T47D (cell line): ENCODE results near the gene MAGI2.

ENCODE experiments used
- DNase-seq, 2 experiments: peaks; one replicate each; pipeline versions ENCODE4 v3.0.0 to v3.0.0-alpha.2; 2011 to 2012; ENCODE audit warnings: low read depth in 1 of 2, low spot score in 1 of 2
- JUND ChIP-seq: IDR thresholded peaks from 2 replicates; pipeline ENCODE4 v1.6.1; 2012; ENCODE audit warnings: low read depth
- in situ Hi-C: cut with HindIII; loops from 2 replicates; pipeline ENCODE4 v1.10.0; 2016; ENCODE audit warnings: low sequenced_read_pairs, low pct_unique_long_range_greater_than_20kb

The MAGI2 gene

DNA sequence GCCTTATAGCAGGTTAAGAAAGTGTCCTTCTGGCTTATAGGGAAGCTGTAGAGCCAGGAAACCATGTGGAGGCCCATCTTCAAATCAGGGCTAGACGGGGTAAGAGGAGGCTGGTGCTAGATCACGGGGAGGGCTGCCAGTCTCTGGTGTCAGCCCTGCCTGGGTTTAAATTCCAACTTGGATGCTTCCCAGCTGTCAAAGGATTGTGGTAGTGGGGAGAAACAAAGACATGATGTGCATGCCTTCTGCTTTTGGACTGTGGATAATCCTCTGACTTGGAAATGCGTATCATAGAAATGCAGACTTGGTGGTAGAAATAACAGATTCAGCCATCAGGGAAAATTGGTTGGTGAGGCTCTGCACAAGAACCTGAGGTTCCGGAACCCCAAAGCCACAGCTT, 1329.3 kb downstream of the MAGI2 start:
- no peak for TF ChIP-seq JUND
- in situ Hi-C loops = no loop called here

DNA sequence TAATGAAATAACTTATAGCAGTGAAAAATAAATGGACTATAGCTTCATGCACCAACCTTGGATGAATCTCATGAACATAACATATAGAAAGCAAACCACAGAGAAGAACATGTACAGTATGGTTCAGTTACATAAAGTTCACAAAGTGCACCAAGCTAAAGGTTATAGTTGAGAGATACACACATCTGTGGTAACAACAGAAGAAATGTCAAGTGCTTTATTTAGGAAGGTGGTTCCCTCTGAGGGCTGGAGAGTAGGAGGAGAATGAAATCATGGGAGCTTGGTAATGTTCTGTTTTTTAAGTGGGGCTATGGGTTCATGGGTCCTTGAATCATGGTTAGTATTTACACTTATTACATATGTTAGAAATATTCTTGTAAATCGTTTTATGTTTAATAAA, 1331.6 kb downstream of the MAGI2 start:
- DNase-seq = no peak
- in situ Hi-C loops = no loop called here
- no peak for TF ChIP-seq JUND

More for the DNA sequence above, 1329.3 kb downstream of the MAGI2 start:
- no peak for DNase-seq

DNA sequence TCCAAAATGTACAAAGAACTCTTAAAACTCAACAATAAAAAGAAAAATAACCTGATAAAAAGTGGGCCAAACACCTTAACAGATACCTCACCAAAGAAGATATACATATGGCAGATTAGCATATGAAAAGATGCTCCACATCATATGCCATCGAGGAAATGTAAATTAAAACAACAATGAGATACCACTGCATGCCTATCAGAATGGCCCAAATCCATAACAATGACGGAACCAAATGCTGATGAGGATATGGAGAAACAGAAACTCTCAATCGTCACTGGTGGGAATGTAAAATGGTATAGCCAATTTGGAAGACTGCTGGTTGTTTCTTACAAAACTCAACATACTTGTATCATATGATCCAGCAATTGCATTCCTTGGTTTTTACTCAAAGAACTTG, 1335.0 kb downstream of the MAGI2 start:
- in situ Hi-C loops = no loop called here
- no peak for DNase-seq
- no peak for TF ChIP-seq JUND

DNA sequence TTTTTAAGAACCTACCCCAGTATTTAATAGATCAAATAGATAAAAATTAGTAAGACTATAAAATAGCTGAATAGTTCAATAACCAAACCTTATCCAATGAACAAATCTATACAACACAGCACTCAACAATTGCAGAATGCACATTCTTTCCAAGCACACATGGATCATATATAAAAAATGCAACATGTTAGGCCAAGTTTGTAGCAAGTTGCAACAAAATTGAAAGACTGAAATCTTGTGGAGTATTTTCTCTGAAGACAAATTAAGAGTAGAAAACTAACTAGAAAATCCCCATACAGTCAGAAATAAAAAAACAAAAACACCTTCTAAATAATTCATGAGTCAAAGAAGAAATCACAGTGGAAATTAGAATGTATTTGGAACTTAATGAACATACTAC, 1337.6 kb downstream of the MAGI2 start:
- no peak for TF ChIP-seq JUND
- DNase-seq = no peak
- in situ Hi-C loops = no loop called here

DNA sequence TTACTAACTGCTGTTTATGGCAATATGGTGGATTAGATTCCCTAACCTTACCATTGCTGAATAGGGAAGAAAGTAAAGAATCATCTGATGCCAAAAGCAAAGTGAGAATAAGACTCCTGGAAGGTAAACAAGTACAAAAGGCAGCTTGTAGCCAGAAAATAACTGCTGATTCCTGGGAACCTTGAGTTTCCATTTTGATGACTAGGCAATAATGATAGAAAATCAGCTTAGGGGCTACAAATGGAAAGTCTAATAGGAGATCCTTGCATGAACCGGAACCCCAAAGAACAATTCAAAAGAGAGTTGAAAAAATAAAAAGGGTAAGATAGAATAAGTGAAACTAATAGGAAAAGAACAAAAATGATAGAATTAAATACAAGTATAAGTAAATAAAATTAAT, 1338.5 kb downstream of the MAGI2 start:
- no peak for DNase-seq
- TF ChIP-seq JUND = no peak
- in situ Hi-C loops = no loop called here

DNA sequence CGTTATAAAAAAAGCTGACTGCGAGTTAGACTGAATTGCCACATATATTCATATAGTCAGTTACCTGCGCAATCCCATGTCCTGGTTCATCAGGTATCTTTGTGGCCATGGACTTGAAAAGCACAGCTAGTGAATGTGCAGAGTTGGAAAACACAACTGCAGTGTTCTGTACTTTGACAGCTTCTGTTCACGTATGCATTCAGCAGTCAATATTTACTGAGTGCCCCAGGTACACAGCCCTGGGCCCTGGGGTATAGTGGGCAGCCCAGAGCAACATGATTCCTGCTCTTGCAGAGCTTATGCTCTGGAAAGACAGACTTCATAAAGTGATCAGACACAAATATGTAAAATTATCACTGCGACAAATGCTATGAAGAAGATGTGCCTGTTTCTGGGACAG, 1341.0 kb downstream of the MAGI2 start:
- no peak for TF ChIP-seq JUND
- in situ Hi-C loops = no loop called here
- DNase-seq = no peak

DNA sequence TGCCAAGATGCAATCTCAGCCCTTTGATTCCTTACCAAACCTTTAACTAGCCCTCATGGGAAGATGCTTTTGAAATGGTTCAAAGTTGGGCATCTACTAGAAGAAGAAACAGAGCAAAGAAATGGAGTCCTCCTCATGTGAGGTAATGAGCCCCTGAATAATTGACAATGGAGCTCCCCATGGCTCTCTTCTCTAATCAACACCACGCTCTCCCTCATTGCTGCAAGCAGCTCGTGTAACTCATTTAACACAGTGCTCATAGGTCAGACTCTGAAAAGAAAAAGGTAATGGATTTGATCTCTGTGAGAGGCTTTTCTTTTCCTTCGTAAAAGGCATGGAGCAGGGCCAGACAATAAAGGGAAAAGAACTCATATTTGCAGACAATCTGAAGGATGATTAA, 1342.1 kb downstream of the MAGI2 start:
- TF ChIP-seq JUND = no peak
- DNase-seq = no peak
- in situ Hi-C loops = no loop called here

DNA sequence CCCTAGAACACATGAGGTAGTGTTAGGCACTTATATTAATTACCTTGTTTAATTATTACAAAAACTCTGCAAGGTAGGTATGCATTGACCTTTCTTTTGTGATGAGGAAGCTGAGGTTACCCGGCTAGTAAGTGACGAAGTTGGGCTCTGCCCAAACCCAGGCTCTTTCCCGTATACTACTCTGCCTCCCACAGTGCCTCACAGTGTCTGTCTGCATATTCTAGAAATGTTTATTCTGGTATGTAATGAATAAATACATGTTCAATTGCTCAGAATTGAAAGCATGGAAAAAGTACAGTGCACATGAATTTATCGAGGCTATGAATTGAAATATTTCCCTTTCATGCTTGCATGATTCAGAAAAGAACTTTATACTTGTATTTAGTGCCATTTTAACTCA, 1350.0 kb downstream of the MAGI2 start:
- DNase-seq = no peak
- in situ Hi-C loops = no loop called here
- no peak for TF ChIP-seq JUND

DNA sequence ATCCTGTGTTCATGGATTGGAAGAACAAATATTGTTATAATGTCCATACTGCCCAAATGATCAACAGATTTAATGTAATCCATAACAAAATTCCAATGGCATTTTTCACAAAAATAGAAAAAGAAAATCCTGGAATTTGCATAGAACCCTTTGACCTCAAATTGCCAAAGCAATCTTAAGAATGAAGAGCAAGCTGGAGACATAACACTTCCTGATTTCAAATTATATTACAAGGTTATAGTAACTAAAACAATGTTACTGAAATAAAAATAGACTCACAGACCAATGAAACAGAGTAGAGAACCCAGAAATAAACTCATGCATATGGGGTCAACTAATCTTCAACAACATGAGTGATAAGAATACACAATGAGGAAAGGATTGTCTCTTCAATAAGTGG, 1352.4 kb downstream of the MAGI2 start:
- no peak for TF ChIP-seq JUND
- no peak for DNase-seq
- in situ Hi-C loops = no loop called here

DNA sequence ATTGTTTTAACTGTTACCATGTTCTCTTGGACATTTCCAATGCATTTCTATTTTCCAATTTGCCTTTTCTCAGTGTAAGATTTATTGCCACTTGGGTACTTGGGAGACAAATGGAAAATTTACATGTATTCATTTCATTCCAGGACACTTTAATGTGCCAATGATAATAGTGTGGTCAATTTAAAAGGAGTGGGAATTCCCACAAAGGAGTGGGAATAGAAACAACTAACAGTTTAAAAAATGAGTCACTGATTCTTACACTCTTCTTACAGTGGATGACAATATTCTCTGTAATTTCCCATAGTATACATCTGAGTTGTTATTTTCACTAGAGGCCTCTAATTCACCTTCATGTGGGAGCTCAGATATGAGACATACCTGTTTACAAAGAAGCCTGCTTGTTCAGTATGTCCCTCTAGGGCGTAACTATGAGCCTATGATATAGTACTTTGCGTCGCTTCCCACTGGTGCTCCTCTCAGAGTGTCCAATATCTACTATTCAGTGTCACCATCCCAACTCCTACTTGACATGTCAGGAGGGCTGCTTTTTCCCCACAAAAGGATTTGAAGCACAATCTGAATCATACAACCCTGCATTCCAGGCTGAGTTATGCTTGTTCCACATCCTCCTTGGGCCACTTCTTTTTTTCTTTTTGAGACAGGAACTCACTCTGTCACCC, 1353.6 kb downstream of the MAGI2 start:
- no peak for DNase-seq
- in situ Hi-C loops = no loop called here
- TF ChIP-seq JUND = no peak

DNA sequence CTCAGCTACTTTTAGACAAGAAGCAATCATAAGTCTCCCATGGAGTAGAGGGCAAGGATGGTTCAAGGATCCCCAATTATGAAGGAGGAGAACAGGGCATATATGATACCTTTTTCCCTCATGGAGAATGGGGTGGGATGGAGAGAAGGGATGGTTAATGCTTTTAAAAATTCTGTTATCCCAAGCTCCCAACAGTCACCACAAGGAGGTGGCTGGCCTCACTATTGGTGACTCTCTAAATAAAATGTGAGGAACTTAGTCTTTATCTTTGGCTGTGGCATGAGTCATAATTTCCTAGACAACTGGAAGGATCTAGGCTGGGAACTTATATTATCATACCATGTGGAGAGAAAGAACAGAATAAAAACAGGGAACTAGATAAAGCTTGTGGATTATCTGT, 1357.9 kb downstream of the MAGI2 start:
- DNase-seq = no peak
- in situ Hi-C loops = no loop called here
- no peak for TF ChIP-seq JUND

DNA sequence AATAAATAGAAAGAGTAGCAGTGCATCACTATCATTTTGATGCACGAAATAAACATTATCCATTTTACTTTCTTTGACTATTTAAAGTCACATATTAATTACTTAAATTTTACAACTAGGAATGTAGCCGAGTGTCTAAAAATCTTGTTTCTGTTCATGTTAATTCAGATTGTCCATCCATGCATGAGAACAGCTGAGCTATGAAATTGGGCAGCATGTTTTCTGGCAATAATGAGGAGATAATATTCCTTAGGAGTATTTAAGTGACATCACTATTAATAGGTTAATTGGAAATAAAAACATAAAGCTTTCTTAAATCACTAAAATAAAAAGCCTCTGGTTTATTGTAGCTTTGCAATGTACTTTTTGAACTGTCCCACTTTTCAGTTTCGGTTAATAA, 1361.1 kb downstream of the MAGI2 start:
- no peak for DNase-seq
- TF ChIP-seq JUND = no peak
- in situ Hi-C loops = no loop called here

DNA sequence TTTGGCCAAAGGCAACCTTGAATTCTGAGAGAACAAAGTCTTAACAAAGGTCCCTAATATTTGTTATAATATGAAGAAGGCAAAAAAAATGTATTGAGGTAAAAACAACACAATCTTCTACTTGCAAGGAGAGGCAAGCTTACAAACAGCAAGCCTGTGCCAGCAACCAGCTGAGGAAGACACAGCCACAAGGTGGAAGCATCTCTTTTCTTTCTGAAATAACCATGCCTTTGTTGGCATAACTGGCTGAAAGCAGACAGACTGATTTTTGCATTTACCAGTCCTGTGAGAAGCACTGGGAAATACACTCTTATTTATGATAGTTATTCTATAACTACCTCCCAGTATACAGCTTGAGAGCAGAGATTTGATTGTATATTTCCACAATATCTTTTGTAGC, 1362.9 kb downstream of the MAGI2 start:
- in situ Hi-C loops = no loop called here
- peak in 1 of 2 experiments; percentile 38 for DNase-seq
- TF ChIP-seq JUND = no peak

DNA sequence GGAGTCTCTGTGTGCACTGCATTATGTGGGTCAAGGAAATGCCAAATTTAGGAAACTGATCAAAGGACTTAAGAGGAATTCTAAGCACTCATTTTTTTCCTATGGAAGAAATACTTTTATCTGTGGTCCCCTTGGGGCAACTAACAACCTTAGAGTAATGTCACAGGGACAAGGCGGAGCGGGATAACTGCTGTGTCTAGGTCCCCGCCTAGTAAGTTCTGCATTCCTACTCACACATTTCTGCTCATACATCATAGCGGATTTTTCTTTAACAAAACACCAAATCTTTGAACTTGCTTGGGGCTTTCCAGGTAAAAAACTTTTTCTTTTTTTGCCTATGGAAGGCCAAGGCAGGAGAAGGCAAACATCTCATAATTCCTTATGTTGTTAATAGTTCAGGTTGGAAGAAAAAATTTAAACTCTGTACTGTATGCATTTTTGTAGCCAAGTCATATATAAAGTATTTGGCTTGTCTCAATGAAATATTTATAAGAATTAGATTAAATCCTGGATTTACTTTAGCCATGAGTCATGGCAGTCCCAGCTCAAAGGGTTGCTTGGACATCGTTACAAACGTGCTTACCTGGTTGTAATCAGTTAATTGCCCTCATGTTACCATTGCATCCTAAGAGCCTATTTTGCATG, 1369.9 kb downstream of the MAGI2 start:
- TF ChIP-seq JUND = no peak
- no peak for DNase-seq
- in situ Hi-C loops = no loop called here
